GM18505 (cell line): ENCODE data around the gene DLGAP4.

Experiments
- ATAC-seq: cut with Tn5 transposase; IDR thresholded peaks from one replicate; pipeline ENCODE4 v1.9.1; 2021; ENCODE audit not compliant: unreplicated experiment
- POLR2A ChIP-seq: IDR thresholded peaks from 4 replicates; pipeline ENCODE4 v1.6.1; 2011; ENCODE audit warnings: borderline replicate concordance; ENCODE audit not compliant: insufficient read depth, insufficient read length; ENCODE audit errors: extremely low read depth

DLGAP4 gene

DNA sequence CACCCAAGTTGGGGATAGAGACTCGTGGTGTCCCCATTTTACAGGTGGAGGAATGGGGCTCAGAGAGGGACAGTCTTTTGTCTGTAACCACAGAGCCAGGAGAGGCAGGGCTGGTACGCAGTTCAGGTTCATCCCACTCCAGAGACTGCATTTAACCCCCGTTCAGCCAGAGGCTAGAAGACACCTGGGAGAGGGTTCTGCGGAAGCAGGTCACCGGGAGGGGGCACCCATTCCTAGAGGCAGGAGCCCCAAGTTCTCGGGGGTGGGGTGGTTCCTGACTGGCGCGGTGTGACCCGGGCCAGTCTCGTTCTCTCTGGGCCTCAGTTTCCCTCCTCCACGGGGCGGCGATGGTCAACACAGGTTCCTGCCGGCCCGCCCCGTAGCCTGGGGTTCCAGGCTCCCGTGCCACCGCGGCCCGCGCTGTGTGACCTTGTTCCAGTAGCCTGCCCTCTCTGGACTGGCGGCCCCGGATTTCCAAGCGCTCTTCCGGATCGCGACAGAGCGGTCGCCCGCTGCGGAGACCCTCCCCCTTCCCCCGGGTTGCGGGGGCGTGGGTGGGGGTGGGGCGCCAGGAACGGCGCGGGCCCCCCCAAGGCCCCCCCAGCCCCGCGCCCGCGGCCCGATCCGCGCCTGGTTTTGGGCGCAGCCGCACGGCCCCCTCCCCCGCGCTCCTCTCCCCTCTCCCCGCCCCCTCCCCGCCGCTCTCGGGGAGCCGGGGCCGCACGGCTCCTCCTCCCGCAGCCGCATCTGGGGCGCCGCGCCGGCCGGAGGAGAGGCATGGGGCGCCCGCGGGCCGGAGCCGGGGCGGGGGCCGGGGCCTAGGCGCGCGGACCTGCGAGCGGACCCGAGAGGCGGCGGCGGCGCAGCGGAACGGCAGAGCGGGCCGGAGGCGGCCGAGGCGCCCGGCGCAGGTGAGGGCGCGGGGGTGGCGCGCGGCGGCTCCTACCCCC is at the start of gene DLGAP4:
Gene DLGAP4 (plus strand): TSS at position 738 of the 950 bp plus-strand sequence. CDS start 125,379 bp downstream, outside the sequence.
- no peak for TF ChIP-seq POLR2A
- no peak for ATAC-seq

DNA sequence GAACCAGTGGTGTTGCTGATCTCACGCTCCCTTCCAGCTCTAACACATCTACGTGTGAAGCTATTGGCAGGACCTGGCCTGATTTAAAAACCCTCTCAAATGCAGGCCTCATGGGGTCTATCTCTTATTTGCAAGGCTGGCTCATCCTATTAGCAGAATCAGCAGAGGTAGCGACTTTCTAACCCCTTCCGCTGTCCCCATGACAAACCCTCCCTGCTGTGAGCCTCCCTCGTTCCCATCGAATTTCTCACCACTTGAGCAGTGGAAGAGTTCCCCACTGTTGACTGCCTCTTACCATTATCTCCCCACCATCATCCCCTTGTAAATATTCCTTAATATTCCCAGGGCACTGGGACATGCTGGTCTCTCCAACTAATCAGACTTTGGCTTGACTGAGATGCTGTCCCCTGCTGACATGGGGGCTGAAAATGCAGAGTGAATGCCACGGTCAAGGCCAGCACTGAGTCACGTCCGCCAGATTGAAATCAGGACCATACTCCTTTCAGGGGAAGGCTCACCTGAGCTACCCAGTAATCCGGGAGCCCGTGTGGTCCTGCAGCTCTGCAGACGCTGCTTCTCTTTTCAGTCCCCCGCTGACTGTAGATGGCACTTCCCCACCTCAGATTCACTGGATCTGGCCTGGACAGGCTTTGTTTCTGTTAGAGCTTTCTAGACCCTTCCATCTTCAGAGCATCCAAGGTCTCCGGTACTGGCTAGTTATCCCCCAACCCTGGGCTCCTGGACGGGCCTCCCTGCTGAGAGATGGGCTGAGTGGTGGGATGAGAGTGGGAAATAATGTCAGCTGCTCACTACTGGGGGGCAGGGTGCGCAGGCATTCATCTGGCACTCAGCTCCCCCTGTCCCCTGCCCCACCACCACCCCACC is 46.7 kb upstream of the DLGAP4 start:
- no peak for ATAC-seq
- no peak for TF ChIP-seq POLR2A

GRCh38 chr20:36260316-36260715 is 45.8 kb upstream of the DLGAP4 start:
- no peak for TF ChIP-seq POLR2A

DNA sequence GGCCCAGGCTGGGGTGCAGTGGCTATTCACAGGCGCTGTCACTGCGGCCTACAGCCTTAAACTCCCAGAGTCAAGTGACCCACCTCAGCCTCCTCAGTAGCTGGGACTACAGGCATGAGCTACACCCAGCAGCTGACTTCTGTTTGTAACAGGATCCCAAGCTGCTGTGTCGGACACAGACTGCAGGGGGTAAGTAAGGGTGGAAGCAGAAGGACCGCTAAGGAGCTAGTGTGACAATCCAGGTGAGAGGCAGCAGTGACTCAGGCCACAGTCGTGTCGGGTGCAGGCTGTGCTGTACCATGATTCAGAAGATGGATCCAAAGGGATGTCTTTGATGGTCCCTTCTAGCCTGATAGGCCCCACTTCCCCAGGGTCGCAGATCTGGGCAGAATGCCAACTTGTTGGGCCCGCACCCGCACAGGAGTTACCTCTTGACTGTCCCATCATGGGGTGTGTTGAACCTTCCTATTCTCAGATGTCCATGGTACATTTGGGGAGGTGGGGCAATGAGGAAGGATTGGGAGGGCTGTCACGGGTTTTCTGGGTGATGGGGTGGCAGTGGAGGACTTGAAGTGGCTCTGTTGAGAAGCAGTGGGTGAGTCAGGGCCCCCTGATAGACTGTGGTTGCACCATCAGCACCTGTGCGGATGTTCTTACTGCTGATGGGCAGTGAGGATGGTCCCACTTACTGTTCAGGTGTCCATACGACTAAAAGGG is 44.6 kb upstream of the DLGAP4 start:
- TF ChIP-seq POLR2A, result no peak
- no peak for ATAC-seq

More at GRCh38 chr20:36260316-36260715, 45.8 kb upstream of the DLGAP4 start:
- ATAC-seq, result no peak

DNA sequence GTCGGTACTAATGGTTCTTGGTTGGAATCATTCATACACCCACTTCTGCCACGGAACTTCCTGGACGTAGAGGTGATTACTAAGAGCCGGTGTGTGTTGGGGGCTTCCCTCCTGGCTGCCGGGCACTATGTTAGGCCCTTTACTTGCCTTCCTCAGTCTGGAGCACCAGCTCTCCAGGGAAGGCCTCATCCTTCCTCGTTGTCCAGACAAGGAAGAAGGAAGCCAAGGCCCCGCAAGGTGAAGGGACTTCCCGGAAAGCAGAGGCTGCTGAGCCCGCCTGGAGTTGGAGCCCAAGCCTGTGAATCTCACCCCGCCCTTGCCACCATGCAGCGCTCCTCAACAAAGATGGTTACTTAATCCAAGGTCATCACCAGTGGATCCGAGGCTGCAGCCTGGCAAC is 43.7 kb upstream of the DLGAP4 start:
- no peak for ATAC-seq
- no peak for TF ChIP-seq POLR2A

DNA sequence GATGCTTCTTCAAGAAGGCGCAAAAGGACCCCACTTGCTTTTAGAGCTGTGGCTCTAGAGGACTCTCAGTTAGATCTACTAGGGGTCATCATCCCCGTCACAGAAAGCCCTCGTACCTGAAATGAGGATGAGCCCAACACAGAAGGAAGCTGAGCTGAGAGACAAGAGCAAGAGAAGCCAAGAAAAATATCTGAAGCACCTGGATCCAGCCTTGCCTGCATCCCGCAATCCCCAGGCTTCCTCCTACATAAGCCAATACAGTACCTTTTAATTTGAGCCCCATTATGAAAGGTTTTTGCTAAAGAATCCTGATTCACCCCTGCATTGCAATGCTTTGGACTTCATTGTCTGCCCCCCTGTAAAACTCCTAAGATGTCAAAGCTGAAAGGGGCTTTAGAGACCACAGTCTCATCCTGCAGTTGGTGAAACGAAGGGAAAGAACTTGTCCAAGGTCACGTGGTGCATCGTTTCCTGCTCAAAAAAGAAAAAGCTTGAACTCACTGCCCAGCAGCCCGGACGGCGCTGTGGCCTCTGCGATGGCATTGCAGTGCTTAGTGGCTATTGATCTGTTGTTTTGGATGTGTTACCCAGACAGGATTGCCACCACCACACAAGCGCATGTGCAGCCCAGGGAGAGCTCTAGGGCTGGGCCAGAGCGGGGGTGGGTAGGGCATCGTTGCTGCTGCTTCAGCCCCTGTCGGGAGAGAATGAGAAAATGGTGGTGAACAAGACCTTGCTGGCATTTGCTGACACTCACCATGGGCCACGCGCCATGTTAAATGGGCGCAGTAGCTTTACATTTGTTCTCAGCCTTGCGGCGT is 41.5 kb upstream of the DLGAP4 start:
- ATAC-seq, result no peak

DNA sequence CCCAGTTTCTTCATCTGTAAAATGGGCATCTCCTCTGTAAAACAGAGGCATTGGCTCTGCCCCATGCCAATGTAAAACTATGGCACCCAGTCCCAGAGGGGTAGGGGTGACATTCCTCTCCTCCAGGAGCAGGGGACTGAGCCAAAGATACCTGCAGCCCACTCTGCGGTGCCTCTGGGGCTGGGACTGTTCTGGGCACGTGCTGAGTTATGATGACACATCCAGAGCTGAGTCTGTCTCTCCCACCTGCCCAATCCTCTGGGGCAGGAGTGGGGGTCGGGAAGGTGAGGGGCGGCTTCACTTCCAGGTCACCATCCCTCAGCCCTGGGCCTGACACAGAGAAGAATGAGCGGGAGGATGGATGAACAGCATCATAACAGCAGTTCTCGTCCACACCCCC is 40.0 kb upstream of the DLGAP4 start:
- no peak for TF ChIP-seq POLR2A
- no peak for ATAC-seq

More for the DNA sequence above, 41.5 kb upstream of the DLGAP4 start:
- TF ChIP-seq POLR2A, result no peak

DNA sequence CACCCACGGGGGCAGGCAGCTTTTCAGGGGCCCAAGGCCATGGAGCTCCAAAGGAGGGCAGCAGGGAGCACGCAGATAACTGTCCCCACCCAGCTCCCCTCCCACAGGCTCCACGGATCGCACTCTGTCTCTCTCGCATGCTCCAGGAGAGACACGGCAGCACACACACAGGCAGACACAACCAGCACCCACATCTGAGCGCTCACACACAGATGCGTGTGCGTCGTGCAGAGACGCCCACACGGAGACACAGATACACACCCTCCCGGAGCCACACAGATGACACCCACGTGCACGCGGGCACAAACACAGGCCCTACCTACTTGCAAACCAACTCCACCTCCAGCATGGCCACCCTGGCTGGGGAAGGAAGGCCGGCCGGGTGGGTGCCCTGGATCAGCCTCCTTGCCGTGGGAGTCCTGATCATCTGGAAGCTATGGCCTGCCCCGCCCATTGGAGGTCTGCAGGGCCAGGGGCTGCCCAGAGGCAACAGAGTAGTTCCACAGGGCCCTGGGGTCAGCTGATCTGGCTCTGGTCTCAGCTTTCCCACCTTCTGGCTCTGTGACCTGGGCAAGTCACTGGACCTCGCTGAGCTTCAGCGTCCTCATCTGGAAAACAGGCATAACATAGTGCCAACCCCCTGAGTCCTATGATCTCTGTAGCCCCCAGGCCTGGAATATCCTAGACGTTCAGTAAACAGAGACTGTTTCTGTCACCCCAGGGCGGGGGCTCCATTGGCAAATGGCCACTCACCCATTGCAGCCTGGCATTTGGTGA is 38.3 kb upstream of the DLGAP4 start:
- no peak for ATAC-seq
- no peak for TF ChIP-seq POLR2A

DNA sequence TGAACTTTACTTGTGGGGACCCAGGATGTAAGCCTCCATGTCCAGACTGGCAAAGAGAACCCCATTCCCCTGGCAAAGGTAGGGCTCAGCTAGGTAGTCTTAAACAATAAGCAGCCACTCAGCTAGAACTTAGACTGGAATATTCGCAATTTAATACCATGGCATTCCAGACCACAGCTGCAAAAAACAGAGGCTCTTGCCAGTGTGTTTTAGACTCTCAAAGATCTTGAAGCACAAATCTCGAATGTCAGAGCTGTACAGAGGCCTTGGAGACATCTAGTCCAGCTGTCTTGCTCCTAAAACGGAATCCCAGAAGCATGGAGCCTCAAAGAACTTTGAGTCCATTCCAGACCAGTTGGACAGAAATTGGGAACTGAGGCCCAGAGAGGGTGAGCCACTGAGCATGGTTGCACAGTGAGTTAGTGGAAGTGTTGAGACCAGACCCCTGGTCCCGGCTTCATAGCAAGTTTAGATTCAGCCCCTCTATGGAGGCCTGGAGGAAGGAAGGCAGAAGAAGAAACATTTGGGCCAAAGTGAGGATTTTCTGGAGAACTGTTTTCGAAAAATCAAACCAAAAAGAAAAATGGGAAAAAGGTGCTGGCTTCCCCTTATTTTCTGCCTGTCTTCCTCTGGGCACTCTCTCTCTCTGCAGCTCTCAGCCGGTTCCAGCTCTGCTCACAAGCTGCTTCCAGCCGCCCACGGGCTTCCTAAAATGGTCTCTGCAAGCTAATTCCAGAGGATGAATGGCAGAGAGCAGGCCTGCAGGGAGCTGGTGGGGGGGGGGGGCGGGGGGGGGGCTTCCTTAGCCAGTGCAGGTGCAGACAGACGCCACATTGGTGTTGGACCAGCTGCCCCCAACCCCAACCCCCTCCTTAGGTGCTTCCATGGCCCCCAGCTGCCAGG is 37.4 kb upstream of the DLGAP4 start:
- no peak for ATAC-seq
- no peak for TF ChIP-seq POLR2A

DNA sequence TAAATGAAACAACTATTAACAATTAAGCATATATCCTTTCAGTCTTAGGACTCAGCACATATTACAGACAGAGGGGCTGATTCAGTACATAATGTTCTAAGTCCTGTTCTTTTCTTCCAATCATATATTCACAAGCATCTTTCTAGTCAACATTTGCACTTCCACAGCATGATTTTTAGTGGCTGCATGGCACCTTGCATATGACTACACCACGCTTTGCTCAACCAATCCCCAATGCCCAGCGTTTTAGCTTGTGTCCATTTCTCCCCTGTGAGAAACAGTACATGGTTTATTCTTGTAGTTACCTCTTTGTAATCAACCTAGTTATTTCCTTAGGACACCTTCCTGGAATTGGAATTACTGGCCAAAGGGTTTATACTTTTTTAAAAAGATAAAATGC is 36.6 kb upstream of the DLGAP4 start:
- TF ChIP-seq POLR2A, result no peak
- no peak for ATAC-seq
